Neutrophil (primary cell): ENCODE data around the gene ZFP92.

Source experiments
- H3K27ac ChIP-seq: fragments of 200-600 bp; sonication (generic); 2 replicates; pipeline ENCODE4 v1.5.1; 2016; ENCODE audit warnings: mild to moderate bottlenecking, moderate library complexity
- H3K27me3 ChIP-seq: fragments of 200-600 bp; sonication (generic); 2 replicates; pipeline ENCODE4 v1.6.0; 2016; ENCODE audit warnings: mild to moderate bottlenecking
- H3K36me3 ChIP-seq: fragments of 200-600 bp; sonication (generic); 2 replicates; pipeline ENCODE4 v1.5.1; 2017
- H3K4me1 ChIP-seq, 2 experiments: fragments of 200-600 bp in 1 of 2; sonication (generic) in 1 of 2; 1 replicate in 1 of 2; 2 replicates in 1 of 2; pipeline versions ENCODE4 v1.5.1 to v1.6.1; 2013 to 2016; ENCODE audit warnings: low read depth in 1 of 2, low read length in 1 of 2, mild to moderate bottlenecking in 1 of 2, moderate library complexity in 1 of 2; ENCODE audit not compliant: control insufficient read depth in 1 of 2, insufficient read depth in 1 of 2
- H3K4me3 ChIP-seq, 2 experiments: fragments of 200-600 bp in 1 of 2; sonication (generic) in 1 of 2; 1 replicate in 1 of 2; 2 replicates in 1 of 2; pipeline ENCODE4 v1.5.1; 2013 to 2016; ENCODE audit warnings: low read depth in 1 of 2, low read length in 1 of 2, mild to moderate bottlenecking in 1 of 2, moderate library complexity in 1 of 2
- H3K9me3 ChIP-seq: fragments of 200-600 bp; sonication (generic); 2 replicates; pipeline ENCODE4 v1.5.1; 2016
- TF ChIP-seq, protein P1 (sequence below): fragments of 200-600 bp; sonication (generic); IDR thresholded peaks from 2 replicates; pipeline ENCODE4 v1.5.1; 2016; ENCODE audit warnings: antibody characterized with exemption

Gene ZFP92

DNA sequence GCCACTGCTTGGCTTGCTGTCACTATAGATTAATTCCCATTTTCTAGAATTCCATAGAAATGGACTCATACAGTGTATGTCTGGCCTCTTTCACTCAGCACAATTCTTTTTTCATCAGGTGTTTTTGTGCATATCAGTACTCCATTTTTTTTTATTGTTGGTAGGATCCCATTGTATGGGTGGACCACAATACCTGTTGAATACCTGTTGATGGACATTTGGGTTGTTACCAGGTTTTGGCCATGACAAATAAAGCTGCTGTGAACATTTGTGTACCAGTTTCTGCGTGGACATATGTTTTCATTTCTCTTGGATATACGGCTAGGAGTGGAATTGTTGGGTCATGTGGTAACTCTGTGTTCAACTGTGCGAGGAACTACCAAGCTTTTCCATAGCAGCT is 14.9 kb downstream of the ZFP92 start:
- Histone ChIP-seq H3K4me1 (peaks cover 26 to 31% of the 10 kb centered on the region in 2 experiments), H3K27me3 (no peaks in the 10 kb centered on the region), H3K36me3 (peaks cover 5% of the 10 kb centered on the region), H3K4me3 (no peak overlapping the region), H3K9me3 (no peaks in the 10 kb centered on the region), H3K27ac (no peak overlapping the region)
- TF ChIP-seq, protein P1, sequence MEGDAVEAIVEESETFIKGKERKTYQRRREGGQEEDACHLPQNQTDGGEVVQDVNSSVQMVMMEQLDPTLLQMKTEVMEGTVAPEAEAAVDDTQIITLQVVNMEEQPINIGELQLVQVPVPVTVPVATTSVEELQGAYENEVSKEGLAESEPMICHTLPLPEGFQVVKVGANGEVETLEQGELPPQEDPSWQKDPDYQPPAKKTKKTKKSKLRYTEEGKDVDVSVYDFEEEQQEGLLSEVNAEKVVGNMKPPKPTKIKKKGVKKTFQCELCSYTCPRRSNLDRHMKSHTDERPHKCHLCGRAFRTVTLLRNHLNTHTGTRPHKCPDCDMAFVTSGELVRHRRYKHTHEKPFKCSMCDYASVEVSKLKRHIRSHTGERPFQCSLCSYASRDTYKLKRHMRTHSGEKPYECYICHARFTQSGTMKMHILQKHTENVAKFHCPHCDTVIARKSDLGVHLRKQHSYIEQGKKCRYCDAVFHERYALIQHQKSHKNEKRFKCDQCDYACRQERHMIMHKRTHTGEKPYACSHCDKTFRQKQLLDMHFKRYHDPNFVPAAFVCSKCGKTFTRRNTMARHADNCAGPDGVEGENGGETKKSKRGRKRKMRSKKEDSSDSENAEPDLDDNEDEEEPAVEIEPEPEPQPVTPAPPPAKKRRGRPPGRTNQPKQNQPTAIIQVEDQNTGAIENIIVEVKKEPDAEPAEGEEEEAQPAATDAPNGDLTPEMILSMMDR, result no peak

- H3K4me1 ChIP-seq, result peaks cover 4% of the 10 kb centered on the region in 2 experiments
- H3K27me3 ChIP-seq, result no peaks in the 10 kb centered on the region
- no peaks in the 10 kb centered on the region for H3K36me3 ChIP-seq
- TF ChIP-seq, protein P1, result no peak
- no peaks in the 10 kb centered on the region for H3K9me3 ChIP-seq
- H3K4me3 ChIP-seq, result no peak overlapping the region
- H3K27ac ChIP-seq, result no peak overlapping the region
These were observed 19.5 kb downstream of the ZFP92 start for GRCh38 chrX:153430796-153431195.

DNA sequence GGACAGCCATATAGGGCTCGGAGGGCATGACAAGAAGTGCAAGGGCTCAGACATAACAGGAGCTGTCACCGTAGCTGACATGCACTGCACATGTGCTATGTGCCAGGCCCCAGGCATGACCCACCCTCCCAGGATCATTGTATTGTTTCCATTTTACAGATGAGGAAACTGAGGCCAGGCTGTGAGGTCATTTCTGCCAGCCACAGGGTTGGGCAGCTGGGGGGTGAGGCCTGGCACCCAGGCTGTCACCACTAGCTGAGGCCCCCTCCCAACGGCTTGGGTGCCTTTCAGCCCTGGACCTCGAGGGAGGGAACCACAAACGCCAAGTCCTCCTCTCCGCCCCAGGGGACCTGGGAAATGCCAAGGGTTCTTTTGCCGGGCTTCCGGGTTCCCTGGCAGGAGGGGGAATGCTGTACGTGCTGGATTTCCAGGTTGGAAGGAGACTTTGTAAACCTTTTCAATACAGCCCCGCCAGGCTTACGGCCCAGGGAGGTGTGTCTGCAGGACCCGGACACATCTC is 21.9 kb downstream of the ZFP92 start:
- no peaks in the 10 kb centered on the region for H3K36me3 ChIP-seq
- H3K4me3 ChIP-seq, result no peak overlapping the region
- no peak overlapping the region for H3K27ac ChIP-seq
- H3K27me3 ChIP-seq, result no peaks in the 10 kb centered on the region
- H3K4me1 ChIP-seq, result no peaks in the 10 kb centered on the region
- no peaks in the 10 kb centered on the region for H3K9me3 ChIP-seq
- TF ChIP-seq, protein P1, result no peak

GRCh38 chrX:153433781-153434285 is 22.6 kb downstream of the ZFP92 start:
- no peak overlapping the region for H3K4me3 ChIP-seq
- H3K27me3 ChIP-seq, result no peaks in the 10 kb centered on the region
- TF ChIP-seq, protein P1, result no peak
- H3K9me3 ChIP-seq, result no peaks in the 10 kb centered on the region
- H3K4me1 ChIP-seq, result no peaks in the 10 kb centered on the region
- no peak overlapping the region for H3K27ac ChIP-seq
- no peaks in the 10 kb centered on the region for H3K36me3 ChIP-seq

GRCh38 chrX:153434801-153435200 is 23.5 kb downstream of the ZFP92 start:
- H3K4me3 ChIP-seq, result no peak overlapping the region
- TF ChIP-seq, protein P1, result no peak
- no peaks in the 10 kb centered on the region for H3K36me3 ChIP-seq
- H3K27me3 ChIP-seq, result no peaks in the 10 kb centered on the region
- no peaks in the 10 kb centered on the region for H3K4me1 ChIP-seq
- no peaks in the 10 kb centered on the region for H3K9me3 ChIP-seq
- no peak overlapping the region for H3K27ac ChIP-seq

GRCh38 chrX:153435845-153436244 is 24.6 kb downstream of the ZFP92 start:
- Histone ChIP-seq H3K36me3 (no peaks in the 10 kb centered on the region), H3K27me3 (no peaks in the 10 kb centered on the region), H3K4me3 (no peak overlapping the region), H3K9me3 (no peaks in the 10 kb centered on the region), H3K4me1 (no peaks in the 10 kb centered on the region), H3K27ac (no peak overlapping the region)
- TF ChIP-seq, protein P1, result no peak
